Right lung (tissue), 5 donors: ENCODE results near the gene KBTBD13. TPM values are rescaled to one million over a fixed set of nuclear protein-coding genes. Genes with fewer than 3 reads are reported as not detected.
"Not testable (repeated sequence)": the region's sequence is repeated elsewhere in the genome, so short reads cannot be mapped to it uniquely, and the experiment has no call there.

Experiments
- DNase-seq, 2 donors: peaks; one replicate each; pipeline ENCODE4 v3.0.0-alpha.2; 2013
- polyA plus RNA-seq, 5 donors: library from polyadenylated mRNA; unstranded; fragments of 120-200 nt; gene quantifications; one replicate each; pipeline versions ENCODE4 v1.2.1 to v1.2.3, GENCODE V29; 2013; ENCODE audit warnings: inconsistent platforms in 1 of 5, low replicate concordance in 1 of 5; ENCODE audit not compliant: insufficient read length in 5 of 5, insufficient read depth in 1 of 5

Gene KBTBD13
- polyA plus RNA-seq, 5 donors: 0.31 to 1.6 (median 0.89) TPM

DNA sequence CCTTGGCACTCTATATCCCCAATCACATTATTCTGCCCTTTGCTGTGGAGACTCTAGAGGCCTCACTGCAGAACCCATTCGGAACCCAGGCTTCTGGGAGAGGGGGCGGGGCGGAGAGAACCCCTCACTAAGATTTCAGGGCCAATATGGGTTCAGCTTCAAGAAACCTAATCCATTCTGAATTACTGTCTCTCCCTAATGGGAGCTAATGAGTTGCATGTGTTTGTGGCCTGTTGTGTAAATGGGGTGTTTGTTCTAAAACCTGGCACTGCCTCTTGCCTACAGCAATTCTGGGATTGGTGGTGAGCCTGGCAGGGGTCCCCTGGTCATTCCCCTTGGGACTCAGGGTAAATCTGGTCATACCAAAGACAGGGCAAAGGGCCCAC, 8.2 kb upstream of the KBTBD13 start:
- DNase-seq: no peak

DNA sequence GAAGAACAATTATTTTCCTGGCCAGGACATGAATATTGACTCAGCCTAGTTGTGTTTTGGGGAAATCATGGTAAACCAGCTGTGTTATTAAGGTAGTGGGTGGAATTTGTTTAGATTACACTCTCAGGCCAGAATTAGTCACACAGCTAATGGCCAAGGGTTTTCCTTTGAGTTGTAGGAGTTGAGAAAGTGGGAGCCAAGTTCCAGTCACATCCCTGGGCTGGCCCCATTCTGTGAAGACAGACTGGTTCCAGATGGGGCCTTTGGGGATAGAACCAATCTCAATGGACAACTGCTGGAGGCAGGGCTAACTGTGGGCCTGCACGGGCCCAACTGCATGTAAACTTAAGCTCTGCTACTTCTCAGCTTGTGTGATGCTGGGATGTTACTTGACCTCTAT, 7.4 kb upstream of the KBTBD13 start:
- peak; percentile 93 to 95 for DNase-seq

DNA sequence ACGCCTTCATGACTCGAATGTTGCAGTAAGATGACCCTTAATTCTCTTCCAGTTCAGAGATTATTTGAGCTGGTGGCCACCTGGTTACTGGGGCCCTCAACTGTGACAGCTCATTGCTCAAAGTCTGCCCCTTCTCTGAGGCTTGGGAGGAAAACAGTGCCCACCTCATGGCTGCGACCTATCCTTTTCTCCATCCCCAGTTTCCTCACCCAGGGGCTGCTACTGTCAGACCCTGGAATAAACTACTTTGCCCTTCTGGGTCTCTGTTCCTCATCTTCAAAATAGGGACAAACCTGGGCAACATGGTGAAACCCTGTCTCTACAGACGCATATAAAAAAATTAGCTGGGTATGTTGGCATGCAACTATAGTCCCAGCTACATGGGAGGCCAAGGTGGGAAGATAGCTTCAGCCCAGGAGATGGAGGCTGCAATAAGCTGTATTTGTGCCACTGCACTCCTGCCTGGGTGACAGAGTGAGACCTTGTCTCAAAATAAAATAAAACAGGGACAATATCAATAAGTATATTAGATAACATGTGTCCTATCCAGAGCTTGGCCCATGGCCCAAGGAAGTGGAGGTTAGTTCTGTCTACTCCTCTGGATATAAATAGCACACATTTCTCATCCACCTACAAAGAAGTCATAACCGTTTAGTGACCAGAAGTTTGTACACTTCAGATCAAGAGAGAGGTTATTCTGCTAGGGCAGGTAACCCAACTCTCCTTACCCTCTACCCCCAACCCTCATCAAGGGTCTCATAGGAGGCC, 6.6 kb upstream of the KBTBD13 start:
- DNase-seq: no peak

DNA sequence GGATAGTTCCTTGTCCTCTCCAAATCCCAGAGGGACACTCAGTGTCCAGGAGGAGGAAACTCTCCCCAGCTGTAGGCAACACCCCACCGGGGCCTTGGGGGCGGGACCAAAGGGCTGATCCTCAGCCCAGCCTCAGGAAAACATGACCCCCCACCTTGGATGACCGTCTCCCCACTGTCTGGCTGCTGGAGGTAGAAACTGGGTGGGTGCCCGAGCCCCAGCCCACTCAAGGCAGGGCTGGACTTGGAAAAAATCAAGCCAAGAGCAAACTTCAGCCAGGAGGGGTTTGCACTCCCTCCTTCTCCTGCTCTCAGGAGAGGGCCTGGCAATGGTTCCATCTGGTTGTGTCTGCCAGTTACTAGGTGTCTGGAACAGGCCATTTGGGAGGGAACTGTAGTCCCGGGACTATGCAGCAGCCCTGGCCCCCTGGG, 5.2 kb upstream of the KBTBD13 start:
- no peak for DNase-seq

GRCh38 chr15:65072027-65072426, 4.5 kb upstream of the KBTBD13 start:
- no peak for DNase-seq

DNA sequence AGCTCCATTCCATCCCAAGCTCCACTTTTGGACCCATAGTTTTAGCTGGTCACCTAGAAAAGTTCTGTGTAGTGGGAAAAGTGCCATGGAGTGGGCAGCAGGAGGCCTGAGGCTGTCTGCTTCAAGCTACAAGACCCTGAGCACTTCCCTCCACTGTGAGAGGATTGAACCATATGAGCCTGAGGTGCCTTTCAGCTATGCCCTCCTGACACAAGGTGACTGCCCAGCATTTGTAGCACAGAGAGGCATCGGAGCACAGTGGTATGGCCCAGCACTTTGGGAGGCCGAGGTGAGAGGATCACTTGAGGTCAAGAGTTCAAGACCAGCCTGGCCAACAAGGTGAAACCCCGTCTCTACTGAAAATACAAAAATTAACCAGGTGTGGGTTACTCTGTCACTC, 3.9 kb upstream of the KBTBD13 start:
- no peak for DNase-seq

DNA sequence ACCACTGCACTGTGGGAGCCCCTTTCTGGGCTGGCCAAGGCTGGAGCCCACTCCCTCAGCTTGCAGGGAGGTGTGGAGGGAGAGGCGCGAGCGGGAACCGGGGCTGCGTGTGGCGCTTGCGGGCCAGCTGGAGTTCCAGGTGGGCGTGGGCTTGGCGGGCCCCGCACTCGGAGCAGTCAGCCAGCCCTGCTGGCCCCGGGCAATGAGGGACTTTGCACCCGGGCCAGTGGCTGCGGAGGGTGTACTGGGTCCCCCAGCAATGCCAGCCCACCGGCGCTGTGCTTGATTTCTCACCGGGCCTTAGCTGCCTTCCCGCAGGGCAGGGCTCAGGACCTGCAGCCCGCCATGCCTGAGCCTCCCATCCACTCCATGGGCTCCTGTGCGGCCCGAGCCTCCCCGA, 1.6 kb upstream of the KBTBD13 start:
- not testable (repeated sequence) for DNase-seq

DNA sequence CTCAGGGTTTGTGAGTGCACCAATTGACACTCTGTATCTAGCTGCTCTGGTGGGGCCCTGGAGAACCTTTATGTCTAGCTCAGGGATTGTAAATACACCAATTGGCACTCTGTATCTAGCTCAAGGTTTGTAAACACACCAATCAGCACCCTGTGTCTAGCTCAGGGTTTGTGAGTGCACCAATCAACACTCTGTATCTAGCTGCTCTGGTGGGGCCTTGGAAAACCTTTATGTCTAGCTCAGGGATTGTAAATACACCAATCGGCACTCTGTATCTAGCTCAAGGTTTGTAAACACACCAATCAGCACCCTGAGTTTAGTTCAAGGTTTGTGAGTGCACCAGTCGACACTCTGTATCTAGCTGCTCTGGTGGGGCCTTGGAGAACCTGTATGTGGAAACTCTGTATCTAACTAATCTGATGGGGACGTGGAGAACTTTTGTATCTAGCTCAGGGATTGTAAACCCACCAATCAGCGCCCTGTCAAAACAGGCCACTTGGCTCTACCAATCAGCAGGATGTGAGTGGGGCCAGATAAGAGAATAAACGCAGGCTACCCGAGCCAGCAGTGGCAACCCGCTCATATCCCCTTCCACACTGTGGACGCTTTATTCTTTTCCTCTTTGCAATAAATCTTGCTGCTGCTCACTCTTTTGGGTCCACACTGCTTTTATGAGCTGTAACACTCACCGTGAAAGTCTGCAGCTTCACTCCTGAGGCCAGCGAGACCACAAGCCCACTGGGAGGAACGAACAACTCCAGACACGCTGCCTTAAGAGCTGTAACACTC, 745 bp upstream of the KBTBD13 start:
- DNase-seq: not testable (repeated sequence)

GRCh38 chr15:65077291-65077980, 890 bp downstream of the KBTBD13 start:
- DNase-seq: no peak

GRCh38 chr15:65077981-65078352, 1.4 kb downstream of the KBTBD13 start:
- no peak for DNase-seq

GRCh38 chr15:65079580-65079979, 3.0 kb downstream of the KBTBD13 start:
- DNase-seq: no peak

GRCh38 chr15:65081270-65081669, 4.7 kb downstream of the KBTBD13 start:
- no peak for DNase-seq

DNA sequence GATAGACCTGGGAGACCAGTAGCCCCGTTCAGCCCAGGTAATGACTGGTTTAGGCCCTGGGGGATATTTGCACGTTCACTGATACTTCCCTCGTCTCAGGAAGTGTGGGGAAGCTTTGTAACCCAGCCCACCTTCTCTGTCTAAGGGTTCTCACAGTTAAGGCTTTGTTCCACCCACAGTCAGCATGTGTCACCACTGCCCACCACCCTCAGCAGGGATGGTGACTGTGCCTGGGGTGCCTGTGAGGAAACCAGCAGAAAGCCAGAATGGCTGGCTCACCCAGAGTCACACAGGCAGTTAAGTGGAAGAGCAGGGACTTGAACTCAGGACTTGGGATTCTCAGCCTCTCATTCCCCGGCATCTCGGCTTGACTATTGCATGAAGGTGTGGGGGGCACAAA, 5.2 kb downstream of the KBTBD13 start:
- DNase-seq: no peak

GRCh38 chr15:65082303-65082953, 5.9 kb downstream of the KBTBD13 start:
- no peak for DNase-seq

DNA sequence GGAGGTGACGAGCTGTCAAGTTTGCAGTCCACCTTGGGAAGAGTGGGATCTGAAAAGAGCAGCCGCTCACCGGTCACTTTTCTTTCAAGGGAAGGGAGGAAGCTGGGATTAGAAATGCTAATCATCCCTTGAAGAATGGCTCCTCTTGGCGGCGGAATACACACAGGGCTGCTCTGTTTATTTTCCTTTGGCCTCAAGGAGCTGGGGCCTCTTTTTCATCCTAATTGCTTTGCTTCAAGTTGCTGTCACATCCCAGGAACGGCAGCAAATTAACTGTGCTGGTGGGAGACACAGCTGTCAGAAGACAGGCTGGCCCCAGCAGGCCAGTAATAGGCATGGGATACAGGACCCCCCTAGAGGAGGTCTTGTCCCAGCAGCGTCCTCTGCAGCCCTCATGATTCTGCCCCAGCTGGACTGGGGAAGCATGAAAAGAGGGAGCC, 6.7 kb downstream of the KBTBD13 start:
- DNase-seq: peak; percentile 93 to 94

- DNase-seq: no peak
These were observed 8.1 kb downstream of the KBTBD13 start for GRCh38 chr15:65084500-65085206.

- no peak for DNase-seq
These were observed 8.7 kb downstream of the KBTBD13 start for GRCh38 chr15:65085207-65085753.

DNA sequence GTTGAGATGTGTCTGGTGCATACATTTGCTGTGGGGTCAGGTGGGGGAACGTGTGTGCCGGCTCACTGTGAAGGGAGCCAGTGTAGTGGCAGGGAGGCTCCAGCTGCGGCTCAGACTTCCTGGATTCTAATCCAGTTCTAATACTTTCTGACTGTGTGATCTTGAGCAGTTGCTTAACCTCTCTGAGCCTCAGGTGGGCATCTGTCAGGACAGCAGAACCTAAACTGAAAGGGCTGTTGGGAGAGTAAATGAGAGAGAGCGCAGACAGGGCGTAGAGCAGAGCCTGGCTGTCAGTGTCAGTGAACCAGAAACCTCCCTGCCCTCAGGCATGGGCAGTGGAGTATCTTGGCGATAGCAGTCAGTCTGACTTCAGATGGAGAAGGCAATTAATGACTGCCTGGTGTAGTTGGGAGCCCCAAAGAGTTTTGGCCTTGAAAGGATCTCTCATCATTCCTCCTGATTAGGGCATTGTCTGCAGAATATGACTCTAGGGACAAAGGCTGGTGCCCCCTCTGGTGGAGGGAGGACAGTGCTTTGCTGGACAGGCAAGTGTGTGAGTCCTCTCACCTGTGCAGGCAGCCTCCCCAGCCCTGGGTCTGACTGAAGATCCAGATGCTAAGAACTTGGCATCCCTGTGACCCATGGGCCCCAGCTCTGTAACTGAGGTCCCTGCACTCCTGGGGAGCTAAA, 9.6 kb downstream of the KBTBD13 start:
- DNase-seq: no peak

GRCh38 chr15:65086680-65087111, 10.2 kb downstream of the KBTBD13 start:
- DNase-seq: no peak

DNA sequence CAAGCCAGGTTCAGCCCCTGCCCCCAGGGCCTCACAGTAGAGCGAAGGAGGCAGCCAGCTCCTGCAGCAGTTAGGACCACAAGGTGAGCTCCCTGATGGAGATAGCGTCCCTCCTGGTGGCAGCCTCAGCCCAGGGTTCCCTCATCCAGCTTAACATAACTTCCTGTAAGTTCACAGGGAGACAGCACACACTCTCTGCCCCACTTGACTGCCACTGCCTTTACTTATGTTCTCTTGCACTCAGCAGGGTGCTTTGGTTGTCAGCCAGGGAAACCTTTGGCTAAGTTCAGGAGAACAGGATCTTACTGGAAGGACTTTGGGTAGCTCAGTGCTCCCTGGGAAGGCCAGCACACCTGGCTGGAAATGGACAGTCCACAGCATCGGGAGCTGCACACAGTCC, 10.9 kb downstream of the KBTBD13 start:
- no peak for DNase-seq
